VCaP (cell line): Measurements from ENCODE around the gene ZFR.
"Not testable (repeated sequence)": the region's sequence is repeated elsewhere in the genome, so short reads cannot be mapped to it uniquely, and the experiment has no call there.

ENCODE experiments used
- H3K27ac ChIP-seq: fragments of 450-650 bp; 2 replicates; pipeline ENCODE4 v1.5.1; 2017
- CTCF ChIP-seq: fragments of 450-650 bp; conservative IDR thresholded peaks from 2 replicates; pipeline ENCODE4 v1.5.1; 2017; ENCODE audit warnings: mild to moderate bottlenecking, moderate library complexity

The ZFR gene

DNA sequence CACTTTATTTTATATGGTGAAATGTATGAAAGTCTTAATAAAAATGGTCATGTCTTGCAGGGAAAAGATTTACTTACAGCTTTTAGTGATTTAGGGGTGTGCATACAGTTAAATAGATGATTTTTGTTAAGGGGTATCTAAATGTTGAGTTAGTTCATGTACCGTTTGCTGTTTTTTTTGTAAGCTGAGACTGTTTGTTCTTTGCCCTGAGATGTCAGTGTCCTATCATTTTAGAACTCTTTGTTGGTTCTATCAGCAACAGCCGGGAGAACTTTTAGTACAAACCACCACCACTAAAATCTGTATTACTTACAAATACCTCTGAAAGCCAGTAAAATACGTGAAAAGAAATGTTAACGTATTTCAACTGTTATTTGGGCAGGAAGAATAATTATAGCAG, 75.5 kb downstream of the ZFR start:
- TF ChIP-seq CTCF, result no peak
- no peak overlapping the region for H3K27ac ChIP-seq

GRCh38 chr5:32367271-32367670, 77.3 kb downstream of the ZFR start:
- H3K27ac ChIP-seq, result not testable (repeated sequence)

DNA sequence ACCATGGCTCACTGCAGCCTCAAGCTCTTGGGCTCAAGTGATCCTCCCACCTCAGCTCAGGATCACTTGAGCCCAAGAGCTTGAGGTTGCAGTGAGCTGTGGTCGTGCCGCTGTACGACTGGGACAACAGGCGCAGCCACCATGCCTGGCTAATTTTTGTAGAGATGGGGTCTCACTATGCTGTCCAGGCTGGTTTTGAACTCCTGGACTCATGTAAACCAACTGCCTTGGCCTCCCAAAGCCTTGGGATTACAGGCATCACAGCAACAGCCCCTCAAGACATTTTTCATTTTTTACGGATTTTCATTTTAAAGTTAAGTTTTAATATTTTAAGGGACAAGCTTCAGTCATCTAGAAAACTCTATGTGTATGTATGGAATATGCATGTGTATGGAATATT, 78.9 kb downstream of the ZFR start:
- no peak overlapping the region for H3K27ac ChIP-seq
- TF ChIP-seq CTCF, result no peak

- no peak for TF ChIP-seq CTCF
- no peak overlapping the region for H3K27ac ChIP-seq
These were observed 81.5 kb downstream of the ZFR start for GRCh38 chr5:32363030-32363429.

DNA sequence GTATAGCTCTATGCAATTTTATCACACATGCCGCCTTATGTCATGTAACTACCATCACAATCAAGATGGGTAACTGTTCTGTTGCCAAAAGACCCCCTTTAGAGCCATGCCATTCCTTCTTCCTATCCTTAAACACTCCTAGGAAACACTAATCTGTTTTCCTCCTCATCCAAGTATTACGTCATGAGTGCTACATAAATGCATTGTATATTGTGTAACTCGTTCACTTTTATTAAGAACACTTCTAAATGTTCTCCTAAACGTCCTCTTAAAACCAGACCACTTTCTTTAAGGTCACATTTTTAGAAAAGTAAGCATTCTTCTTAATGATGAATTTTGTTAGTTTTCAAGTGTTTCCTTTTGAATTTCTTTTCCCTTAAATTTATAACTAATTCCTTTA, 82.0 kb downstream of the ZFR start:
- no peak for TF ChIP-seq CTCF
- H3K27ac ChIP-seq, result no peak overlapping the region

- no peak for TF ChIP-seq CTCF
- H3K27ac ChIP-seq, result no peak overlapping the region
These were observed 83.6 kb downstream of the ZFR start for GRCh38 chr5:32360906-32361305.

DNA sequence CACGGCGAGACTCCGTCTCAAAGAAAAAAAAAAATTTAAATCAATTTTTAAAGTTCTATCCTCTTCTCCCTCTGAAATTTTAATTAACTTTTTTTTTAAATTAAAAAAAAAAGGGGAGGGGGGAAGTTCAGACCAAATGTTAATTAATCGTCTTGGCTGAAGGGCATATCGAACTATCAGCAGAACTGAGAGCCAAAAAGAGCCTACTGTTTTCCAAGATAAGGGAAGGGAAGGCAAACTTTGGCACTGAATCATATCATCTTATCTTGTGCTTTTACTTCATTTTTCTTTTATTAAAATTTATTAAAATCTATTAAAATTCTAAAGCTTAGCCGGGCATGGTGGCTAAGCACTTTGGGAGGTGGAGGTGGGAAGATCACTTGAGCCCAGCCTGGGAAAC, 85.9 kb downstream of the ZFR start:
- TF ChIP-seq CTCF, result no peak

GRCh38 chr5:32357658-32358057, 86.9 kb downstream of the ZFR start:
- H3K27ac ChIP-seq, result no peak overlapping the region
- no peak for TF ChIP-seq CTCF

More for the DNA sequence above, 85.9 kb downstream of the ZFR start:
- H3K27ac ChIP-seq, result no peak overlapping the region
